Measurements from ENCODE around the gene RASAL2. TPM values are rescaled to one million over a fixed set of nuclear protein-coding genes. Genes with fewer than 3 reads are reported as not detected.
"Not testable (repeated sequence)": the region's sequence is repeated elsewhere in the genome, so short reads cannot be mapped to it uniquely, and the experiment has no call there.

The RASAL2 gene
- total RNA-seq, 1 experiment from 2014 or later, result 31.6 TPM

DNA sequence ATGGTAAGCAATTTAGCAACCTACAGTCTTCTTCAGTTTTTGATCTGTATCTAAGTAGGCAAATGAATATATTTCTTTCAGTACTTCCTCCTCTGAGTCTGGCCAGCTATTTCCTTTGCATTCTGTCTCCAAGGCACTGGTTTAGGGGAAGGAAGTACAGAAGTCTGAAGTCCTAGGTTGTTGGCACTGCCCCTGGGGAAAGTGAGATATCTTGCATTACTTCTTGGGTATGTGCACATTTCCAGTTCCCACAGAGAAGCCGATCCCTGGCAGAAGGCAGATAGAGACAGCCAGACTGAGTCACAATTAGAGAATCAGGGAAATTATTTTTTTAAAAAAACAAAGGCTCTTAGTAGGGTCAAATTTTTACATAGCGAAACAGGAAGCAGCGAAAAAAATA lies 98.8 kb downstream of the RASAL2 start:
- intact Hi-C loops (cut with micrococcal nuclease; ENCODE audit: unreplicated experiment) (loop anchor here (5.0 kb wide), 1 partner anchor 95 kb away; no protein-coding TSS in a partner anchor), in situ Hi-C loops (cut with HindIII; ENCODE audit: low pct_unique_long_range_greater_than_20kb, low sequenced_read_pairs) (no loop called here)
- no peaks in the 10 kb centered on the region for H3K9me3 ChIP-seq (ENCODE audit: control insufficient read depth, insufficient read depth, low read depth, low read length)
- BruUV-seq (replicated peaks), result no TSS peak
- H3K4me3 ChIP-seq (ENCODE audit: low read depth in 2 of 2, low read length in 2 of 2), result peak overlapping the region in 1 of 2 experiments; percentile 16; a peak in 1 of 4 replicates
- peaks cover 15% of the 10 kb centered on the region; the same call in 1 of the 2 replicates for H3K4me1 ChIP-seq (ENCODE audit: control insufficient read depth, insufficient read depth, low read length)
- DNase-seq (ENCODE audit: low read depth, low spot score) (no peak), ATAC-seq (peak; percentile 69)
- POLR2A ChIA-PET, result no interaction called here
- TF ChIP-seq TCF7L2 (IDR thresholded peaks at IDR 0.05; ENCODE audit: low read depth, low read length) (no peak), POLR2AphosphoS5 (IDR thresholded peaks at IDR 0.05; ENCODE audit: low read depth, low read length) (no peak), SIN3A (IDR thresholded peaks at IDR 0.05; ENCODE audit: borderline replicate concordance, insufficient read depth, low read depth, low read length) (no peak)
- TF ChIP-seq, protein P1, sequence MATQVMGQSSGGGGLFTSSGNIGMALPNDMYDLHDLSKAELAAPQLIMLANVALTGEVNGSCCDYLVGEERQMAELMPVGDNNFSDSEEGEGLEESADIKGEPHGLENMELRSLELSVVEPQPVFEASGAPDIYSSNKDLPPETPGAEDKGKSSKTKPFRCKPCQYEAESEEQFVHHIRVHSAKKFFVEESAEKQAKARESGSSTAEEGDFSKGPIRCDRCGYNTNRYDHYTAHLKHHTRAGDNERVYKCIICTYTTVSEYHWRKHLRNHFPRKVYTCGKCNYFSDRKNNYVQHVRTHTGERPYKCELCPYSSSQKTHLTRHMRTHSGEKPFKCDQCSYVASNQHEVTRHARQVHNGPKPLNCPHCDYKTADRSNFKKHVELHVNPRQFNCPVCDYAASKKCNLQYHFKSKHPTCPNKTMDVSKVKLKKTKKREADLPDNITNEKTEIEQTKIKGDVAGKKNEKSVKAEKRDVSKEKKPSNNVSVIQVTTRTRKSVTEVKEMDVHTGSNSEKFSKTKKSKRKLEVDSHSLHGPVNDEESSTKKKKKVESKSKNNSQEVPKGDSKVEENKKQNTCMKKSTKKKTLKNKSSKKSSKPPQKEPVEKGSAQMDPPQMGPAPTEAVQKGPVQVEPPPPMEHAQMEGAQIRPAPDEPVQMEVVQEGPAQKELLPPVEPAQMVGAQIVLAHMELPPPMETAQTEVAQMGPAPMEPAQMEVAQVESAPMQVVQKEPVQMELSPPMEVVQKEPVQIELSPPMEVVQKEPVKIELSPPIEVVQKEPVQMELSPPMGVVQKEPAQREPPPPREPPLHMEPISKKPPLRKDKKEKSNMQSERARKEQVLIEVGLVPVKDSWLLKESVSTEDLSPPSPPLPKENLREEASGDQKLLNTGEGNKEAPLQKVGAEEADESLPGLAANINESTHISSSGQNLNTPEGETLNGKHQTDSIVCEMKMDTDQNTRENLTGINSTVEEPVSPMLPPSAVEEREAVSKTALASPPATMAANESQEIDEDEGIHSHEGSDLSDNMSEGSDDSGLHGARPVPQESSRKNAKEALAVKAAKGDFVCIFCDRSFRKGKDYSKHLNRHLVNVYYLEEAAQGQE (IDR thresholded peaks at IDR 0.05; ENCODE audit: insufficient read depth in 1 of 2, low read depth in 2 of 2, low read length in 1 of 2), result no peak
- TF ChIP-seq, protein P2, sequence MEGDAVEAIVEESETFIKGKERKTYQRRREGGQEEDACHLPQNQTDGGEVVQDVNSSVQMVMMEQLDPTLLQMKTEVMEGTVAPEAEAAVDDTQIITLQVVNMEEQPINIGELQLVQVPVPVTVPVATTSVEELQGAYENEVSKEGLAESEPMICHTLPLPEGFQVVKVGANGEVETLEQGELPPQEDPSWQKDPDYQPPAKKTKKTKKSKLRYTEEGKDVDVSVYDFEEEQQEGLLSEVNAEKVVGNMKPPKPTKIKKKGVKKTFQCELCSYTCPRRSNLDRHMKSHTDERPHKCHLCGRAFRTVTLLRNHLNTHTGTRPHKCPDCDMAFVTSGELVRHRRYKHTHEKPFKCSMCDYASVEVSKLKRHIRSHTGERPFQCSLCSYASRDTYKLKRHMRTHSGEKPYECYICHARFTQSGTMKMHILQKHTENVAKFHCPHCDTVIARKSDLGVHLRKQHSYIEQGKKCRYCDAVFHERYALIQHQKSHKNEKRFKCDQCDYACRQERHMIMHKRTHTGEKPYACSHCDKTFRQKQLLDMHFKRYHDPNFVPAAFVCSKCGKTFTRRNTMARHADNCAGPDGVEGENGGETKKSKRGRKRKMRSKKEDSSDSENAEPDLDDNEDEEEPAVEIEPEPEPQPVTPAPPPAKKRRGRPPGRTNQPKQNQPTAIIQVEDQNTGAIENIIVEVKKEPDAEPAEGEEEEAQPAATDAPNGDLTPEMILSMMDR (IDR thresholded peaks at IDR 0.05), result no peak
- no peaks in the 10 kb centered on the region for H3K36me3 ChIP-seq (ENCODE audit: control insufficient read depth, insufficient read depth, low read length)
- H3K27ac ChIP-seq (ENCODE audit: low read length), result peak overlapping the region; percentile 35
- H3K27me3 ChIP-seq (ENCODE audit: control insufficient read depth, insufficient read depth, low read length), result no peaks in the 10 kb centered on the region
- CTCF ChIA-PET, result no interaction called here

DNA sequence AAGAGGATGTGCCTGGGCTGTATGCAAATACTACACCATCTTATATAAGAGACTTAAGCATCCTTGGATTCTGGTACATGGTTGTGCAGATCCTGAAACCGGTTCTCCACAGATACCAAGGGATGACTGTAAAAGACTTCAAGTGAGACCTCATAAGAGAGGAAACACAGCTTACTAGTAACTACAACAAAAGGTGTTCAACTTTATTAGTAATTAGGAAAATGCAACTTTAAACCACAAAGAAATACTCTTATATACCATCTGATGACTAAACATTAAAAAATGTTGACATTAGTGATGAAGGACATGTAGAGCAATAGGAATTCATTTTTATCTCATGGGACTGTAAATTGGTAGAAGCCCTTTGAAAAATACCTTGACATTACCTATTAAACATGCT lies 102.7 kb downstream of the RASAL2 start:
- H3K4me1 ChIP-seq (ENCODE audit: control insufficient read depth, insufficient read depth, low read length), result peaks cover 12% of the 10 kb centered on the region; the same call in 1 of the 2 replicates
- ChIA-PET CTCF (no interaction called here), POLR2A (no interaction called here)
- H3K27me3 ChIP-seq (ENCODE audit: control insufficient read depth, insufficient read depth, low read length), result no peaks in the 10 kb centered on the region
- no TSS peak for BruUV-seq (replicated peaks)
- intact Hi-C loops (cut with micrococcal nuclease; ENCODE audit: unreplicated experiment) (no loop called here), in situ Hi-C loops (cut with HindIII; ENCODE audit: low pct_unique_long_range_greater_than_20kb, low sequenced_read_pairs) (no loop called here)
- ATAC-seq, result no peak
- no peaks in the 10 kb centered on the region for H3K36me3 ChIP-seq (ENCODE audit: control insufficient read depth, insufficient read depth, low read length)
- no peak for TF ChIP-seq SIN3A (IDR thresholded peaks at IDR 0.05; ENCODE audit: borderline replicate concordance, insufficient read depth, low read depth, low read length)
- TF ChIP-seq, protein P2 (IDR thresholded peaks at IDR 0.05), result no peak
- DNase-seq (ENCODE audit: low read depth, low spot score), result no peak
- H3K4me3 ChIP-seq (ENCODE audit: low read depth in 2 of 2, low read length in 2 of 2), result no peak overlapping the region
- no peak overlapping the region for H3K27ac ChIP-seq (ENCODE audit: low read length)
- no peaks in the 10 kb centered on the region for H3K9me3 ChIP-seq (ENCODE audit: control insufficient read depth, insufficient read depth, low read depth, low read length)

DNA sequence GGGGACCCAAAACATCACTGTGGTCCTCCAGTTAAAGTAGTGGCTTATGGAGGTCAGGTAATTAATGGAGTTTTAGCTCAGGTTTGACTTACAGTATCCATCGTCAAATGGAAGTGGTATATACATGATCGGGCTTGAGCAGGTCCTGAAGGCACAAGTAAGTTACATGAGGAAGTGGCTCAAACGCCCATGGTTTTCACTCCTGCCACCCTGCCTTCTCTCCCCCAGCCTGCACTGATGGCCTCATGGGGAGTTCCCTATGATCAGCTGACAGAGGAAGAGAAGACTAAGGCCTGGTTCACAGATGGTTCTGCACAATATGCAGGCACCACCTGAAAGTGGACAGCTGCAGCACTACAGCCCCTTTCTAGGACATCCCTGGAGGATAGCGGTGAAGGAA lies 108.2 kb downstream of the RASAL2 start:
- in situ Hi-C loops (cut with HindIII; ENCODE audit: low pct_unique_long_range_greater_than_20kb, low sequenced_read_pairs); CTCF ChIA-PET; ATAC-seq: not testable (repeated sequence)

DNA sequence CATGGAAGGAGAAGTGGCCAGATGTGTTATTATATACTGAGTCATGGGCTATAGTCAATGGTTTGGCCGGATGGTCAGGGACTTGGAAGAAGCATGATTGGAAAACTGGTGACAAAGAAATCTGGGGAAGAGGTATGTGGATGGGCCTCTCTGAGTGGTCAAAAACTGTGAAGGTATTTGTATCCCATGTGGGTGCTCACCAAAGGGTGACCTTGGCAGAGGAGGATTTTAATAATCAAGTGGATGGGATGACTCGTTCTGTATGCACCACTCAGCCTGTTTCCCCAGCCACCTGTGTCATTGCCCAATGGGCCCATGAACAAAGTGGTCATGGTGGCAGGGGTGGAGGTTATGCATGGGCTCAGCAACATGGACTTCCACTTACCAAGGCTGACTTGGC lies 108.6 kb downstream of the RASAL2 start:
- BruUV-seq (replicated peaks); DNase-seq (ENCODE audit: low read depth, low spot score); intact Hi-C loops (cut with micrococcal nuclease; ENCODE audit: unreplicated experiment); H3K36me3 ChIP-seq (ENCODE audit: control insufficient read depth, insufficient read depth, low read length); POLR2A ChIA-PET; H3K9me3 ChIP-seq (ENCODE audit: control insufficient read depth, insufficient read depth, low read depth, low read length); H3K4me1 ChIP-seq (ENCODE audit: control insufficient read depth, insufficient read depth, low read length); ATAC-seq; H3K27ac ChIP-seq (ENCODE audit: low read length); in situ Hi-C loops (cut with HindIII; ENCODE audit: low pct_unique_long_range_greater_than_20kb, low sequenced_read_pairs); H3K27me3 ChIP-seq (ENCODE audit: control insufficient read depth, insufficient read depth, low read length); CTCF ChIA-PET; H3K4me3 ChIP-seq (ENCODE audit: low read depth in 2 of 2, low read length in 2 of 2): not testable (repeated sequence)

More for the DNA sequence above, 108.2 kb downstream of the RASAL2 start:
- H3K27ac ChIP-seq (ENCODE audit: low read length); POLR2A ChIA-PET; H3K4me3 ChIP-seq (ENCODE audit: low read depth in 2 of 2, low read length in 2 of 2); H3K9me3 ChIP-seq (ENCODE audit: control insufficient read depth, insufficient read depth, low read depth, low read length); intact Hi-C loops (cut with micrococcal nuclease; ENCODE audit: unreplicated experiment); H3K27me3 ChIP-seq (ENCODE audit: control insufficient read depth, insufficient read depth, low read length); H3K4me1 ChIP-seq (ENCODE audit: control insufficient read depth, insufficient read depth, low read length); BruUV-seq (replicated peaks); H3K36me3 ChIP-seq (ENCODE audit: control insufficient read depth, insufficient read depth, low read length); DNase-seq (ENCODE audit: low read depth, low spot score): not testable (repeated sequence)
